Measurements from ENCODE around the gene PLBD1. TPM values are rescaled to one million over a fixed set of nuclear protein-coding genes. Genes with fewer than 3 reads are reported as not detected.

PLBD1 gene
- total RNA-seq, 2 donors from 2014 or later = 4.6 to 14.5 TPM

- Histone ChIP-seq H3K4me1 (peaks cover 14% of the 10 kb centered on the region), H3K36me3 (replicated peaks in 1 of 2; ENCODE audit: insufficient read depth in 1 of 2, low read depth in 2 of 2) (no peaks in the 10 kb centered on the region), H3K27ac (peak overlapping the region in 3 of 4 donors; percentile 18 to 63 (median 53)), H3K9me3 (no peaks in the 10 kb centered on the region), H3K27me3 (no peaks in the 10 kb centered on the region), H3K4me3 (no peak overlapping the region)
- DNase-seq (peak; percentile 71 to 89 (median 84)), ATAC-seq (peak; percentile 100)
- peak; percentile 60 to 98 (median 93) for TF ChIP-seq CTCF (IDR thresholded peaks at IDR 0.05)
- no peak for TF ChIP-seq POLR2A (IDR thresholded peaks at IDR 0.05)
- WGBS, 2 donors = 19 to 30% methylated on average over 4 of the region's 4 CpGs
- intact Hi-C loops (cut with DNase I) = no loop called here
Measured at GRCh38 chr12:14514154-14514842, 53.4 kb downstream of the PLBD1 start.

GRCh38 chr12:14510574-14510973 is 57.1 kb downstream of the PLBD1 start:
- no peak for DNase-seq
- Histone ChIP-seq H3K36me3 (replicated peaks in 1 of 2; ENCODE audit: insufficient read depth in 1 of 2, low read depth in 2 of 2) (peaks cover 0 to under 1% of the 10 kb centered on the region in 2 donors), H3K9me3 (no peaks in the 10 kb centered on the region), H3K27ac (no peak overlapping the region), H3K27me3 (no peaks in the 10 kb centered on the region), H3K4me3 (no peak overlapping the region), H3K4me1 (peaks cover 14% of the 10 kb centered on the region)
- TF ChIP-seq CTCF (IDR thresholded peaks at IDR 0.05) (no peak), POLR2A (IDR thresholded peaks at IDR 0.05) (no peak)
- 57 to 64% methylated on average over 3 of the region's 3 CpGs for WGBS, 2 donors
- ATAC-seq = no peak
- intact Hi-C loops (cut with DNase I) = no loop called here

DNA sequence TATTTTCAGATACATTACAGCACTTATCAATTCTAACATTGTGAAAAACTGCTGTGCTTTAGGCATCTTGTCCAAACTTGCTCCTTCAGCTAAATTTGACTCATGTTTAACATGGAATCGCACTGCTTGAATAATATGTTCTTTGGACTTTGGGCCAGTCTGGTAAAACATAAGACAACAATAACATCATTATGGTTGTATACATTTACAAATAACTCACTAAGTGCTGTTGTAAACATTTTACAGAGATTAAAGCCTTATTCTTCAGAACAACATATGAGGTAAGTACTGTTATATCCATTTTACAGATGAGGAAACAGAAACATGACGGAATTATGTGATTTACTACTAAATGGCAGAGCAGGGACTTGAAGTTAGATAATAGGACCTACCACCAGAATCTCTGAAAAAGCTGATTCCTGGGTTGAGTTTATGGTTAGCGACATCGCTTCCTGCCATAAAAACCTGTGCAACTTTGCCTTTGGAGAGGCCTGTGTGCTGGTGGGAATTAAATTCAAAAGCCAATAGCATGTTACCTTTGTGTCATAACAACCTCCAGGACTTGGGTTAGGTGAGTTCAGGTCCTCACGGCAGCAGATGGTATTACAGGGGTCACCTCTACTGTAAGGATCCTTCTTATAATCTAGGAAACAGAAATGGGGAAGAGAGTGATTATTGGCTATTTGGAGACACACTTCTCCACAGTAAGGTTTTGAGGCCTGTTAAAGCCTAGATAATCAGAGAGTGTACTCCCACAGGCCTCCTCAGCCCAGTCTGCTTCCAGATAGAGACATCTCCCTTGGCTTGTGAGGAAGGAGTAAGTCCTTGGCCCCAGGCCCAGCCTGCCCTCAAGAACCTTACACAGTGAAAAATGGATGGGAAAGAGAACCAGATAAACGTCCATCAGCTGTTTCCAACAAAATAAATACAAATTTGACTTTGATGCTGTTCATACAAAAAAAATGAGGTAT is 61.8 kb downstream of the PLBD1 start:
- TF ChIP-seq POLR2A (IDR thresholded peaks at IDR 0.05) (no peak), CTCF (IDR thresholded peaks at IDR 0.05) (no peak)
- H3K36me3 ChIP-seq (replicated peaks in 1 of 2; ENCODE audit: insufficient read depth in 1 of 2, low read depth in 2 of 2) = peaks cover 0 to 3% of the 10 kb centered on the region in 2 donors

DNA sequence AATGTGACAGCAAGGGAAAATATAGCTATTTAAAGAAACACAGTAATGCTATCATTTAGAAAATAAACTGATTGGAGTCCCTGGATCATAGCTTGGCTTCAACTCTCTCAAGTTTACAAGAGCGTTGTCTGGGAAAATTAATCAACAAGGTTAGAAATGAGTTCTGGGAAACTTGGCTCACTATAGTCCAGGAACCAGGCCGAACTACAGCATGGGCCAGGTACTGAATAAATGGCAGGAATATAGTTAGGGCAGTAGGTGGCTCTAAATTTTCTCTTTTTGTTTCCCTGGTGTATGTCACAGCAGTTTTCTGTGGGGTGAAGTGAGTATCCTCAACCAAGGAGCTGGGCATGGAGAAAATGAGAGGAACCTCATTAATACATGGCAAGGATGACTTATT is 72.4 kb downstream of the PLBD1 start:
- Histone ChIP-seq H3K4me1 (no peaks in the 10 kb centered on the region), H3K9me3 (no peaks in the 10 kb centered on the region), H3K27me3 (no peaks in the 10 kb centered on the region), H3K27ac (no peak overlapping the region), H3K4me3 (no peak overlapping the region), H3K36me3 (replicated peaks in 1 of 2; ENCODE audit: insufficient read depth in 1 of 2, low read depth in 2 of 2) (peaks cover 4 to 19% of the 10 kb centered on the region in 2 donors)
- intact Hi-C loops (cut with DNase I) = no loop called here
- no peak for ATAC-seq
- DNase-seq = no peak
- TF ChIP-seq POLR2A (IDR thresholded peaks at IDR 0.05) (no peak), CTCF (IDR thresholded peaks at IDR 0.05) (no peak)
- 81 to 82% methylated on average over 2 of the region's 2 CpGs for WGBS, 2 donors

More for the DNA sequence above, 61.8 kb downstream of the PLBD1 start:
- intact Hi-C loops (cut with DNase I) = no loop called here
- no peaks in the 10 kb centered on the region for H3K9me3 ChIP-seq
- ATAC-seq = no peak
- DNase-seq = no peak
- no peaks in the 10 kb centered on the region for H3K4me1 ChIP-seq
- H3K27me3 ChIP-seq = no peaks in the 10 kb centered on the region
- H3K27ac ChIP-seq = no peak overlapping the region
- H3K4me3 ChIP-seq = no peak overlapping the region
- WGBS, 2 donors = 89 to 91% methylated on average over 6 of the region's 6 CpGs

Measured in body of pancreas (tissue), 4 donors.